Measurements from ENCODE around the gene TMCO5A. TPM values are rescaled to one million over a fixed set of nuclear protein-coding genes. Genes with fewer than 3 reads are reported as not detected.
"Not testable (repeated sequence)": the region's sequence is repeated elsewhere in the genome, so short reads cannot be mapped to it uniquely, and the experiment has no call there.

TMCO5A gene
- total RNA-seq, 2 donors from 2014 or later = 2.8 TPM; not detected in 1

GRCh38 chr15:37951999-37952398, 17.6 kb downstream of the TMCO5A start:
- 88% methylated on average over 4 of the region's 4 CpGs for WGBS
- H3K27ac ChIP-seq = no peak overlapping the region

GRCh38 chr15:37960742-37961141, 26.3 kb downstream of the TMCO5A start:
- H3K9me3 ChIP-seq; H3K27me3 ChIP-seq (replicated peaks; ENCODE audit: insufficient read depth); H3K36me3 ChIP-seq; DNase-seq (ENCODE audit: low spot score); H3K4me1 ChIP-seq (replicated peaks); intact Hi-C loops (cut with DNase I); H3K27ac ChIP-seq; H3K4me3 ChIP-seq: not testable (repeated sequence)
- 46% methylated on average over 1 of the region's 1 CpG for WGBS

More at GRCh38 chr15:37951999-37952398, 17.6 kb downstream of the TMCO5A start:
- Histone ChIP-seq H3K9me3 (no peaks in the 10 kb centered on the region), H3K4me1 (replicated peaks) (no peaks in the 10 kb centered on the region), H3K27me3 (replicated peaks; ENCODE audit: insufficient read depth) (peaks cover 3% of the 10 kb centered on the region), H3K36me3 (no peaks in the 10 kb centered on the region), H3K4me3 (no peak overlapping the region)
- intact Hi-C loops (cut with DNase I) = no loop called here
- TF ChIP-seq POLR2AphosphoS5 (IDR thresholded peaks at IDR 0.05) (no peak), CTCF (IDR thresholded peaks at IDR 0.05) (no peak)
- DNase-seq (ENCODE audit: low spot score) = no peak

- H3K27ac ChIP-seq = no peak overlapping the region
Measured at GRCh38 chr15:37967788-37968187, 33.3 kb downstream of the TMCO5A start.

GRCh38 chr15:37973856-37974255, 39.4 kb downstream of the TMCO5A start:
- Histone ChIP-seq H3K27ac (no peak overlapping the region), H3K27me3 (replicated peaks; ENCODE audit: insufficient read depth) (no peaks in the 10 kb centered on the region), H3K4me3 (no peak overlapping the region), H3K9me3 (no peaks in the 10 kb centered on the region), H3K4me1 (replicated peaks) (no peaks in the 10 kb centered on the region), H3K36me3 (no peaks in the 10 kb centered on the region)
- TF ChIP-seq POLR2AphosphoS5 (IDR thresholded peaks at IDR 0.05) = no peak
- TF ChIP-seq POLR2A (IDR thresholded peaks at IDR 0.05) = no peak
- no peak for TF ChIP-seq CTCF (IDR thresholded peaks at IDR 0.05)
- 94% methylated on average over 2 of the region's 2 CpGs for WGBS
- DNase-seq (ENCODE audit: low spot score) = no peak
- intact Hi-C loops (cut with DNase I) = no loop called here

More at GRCh38 chr15:37967788-37968187, 33.3 kb downstream of the TMCO5A start:
- Histone ChIP-seq H3K36me3 (no peaks in the 10 kb centered on the region), H3K4me3 (no peak overlapping the region), H3K4me1 (replicated peaks) (no peaks in the 10 kb centered on the region), H3K9me3 (no peaks in the 10 kb centered on the region), H3K27me3 (replicated peaks; ENCODE audit: insufficient read depth) (no peaks in the 10 kb centered on the region)
- TF ChIP-seq POLR2A (IDR thresholded peaks at IDR 0.05) (no peak), POLR2AphosphoS5 (IDR thresholded peaks at IDR 0.05) (no peak)
- intact Hi-C loops (cut with DNase I) = no loop called here
- 20% methylated on average over 1 of the region's 1 CpG for WGBS
- no peak for DNase-seq (ENCODE audit: low spot score)

- no peaks in the 10 kb centered on the region for H3K27me3 ChIP-seq (replicated peaks; ENCODE audit: insufficient read depth)
- H3K36me3 ChIP-seq = no peaks in the 10 kb centered on the region
- no peak for DNase-seq (ENCODE audit: low spot score)
- H3K4me3 ChIP-seq = no peak overlapping the region
- no peak overlapping the region for H3K27ac ChIP-seq
- 98% methylated on average over 4 of the region's 4 CpGs for WGBS
- TF ChIP-seq POLR2AphosphoS5 (IDR thresholded peaks at IDR 0.05) (no peak), POLR2A (IDR thresholded peaks at IDR 0.05) (no peak), CTCF (IDR thresholded peaks at IDR 0.05) (no peak)
- intact Hi-C loops (cut with DNase I) = no loop called here
- no peaks in the 10 kb centered on the region for H3K4me1 ChIP-seq (replicated peaks)
- no peaks in the 10 kb centered on the region for H3K9me3 ChIP-seq
Measured at GRCh38 chr15:37978231-37978630, 43.8 kb downstream of the TMCO5A start.

GRCh38 chr15:37979671-37980409, 45.4 kb downstream of the TMCO5A start:
- no peaks in the 10 kb centered on the region for H3K4me1 ChIP-seq (replicated peaks)
- no peak overlapping the region for H3K27ac ChIP-seq
- intact Hi-C loops (cut with DNase I) = no loop called here
- no peak overlapping the region for H3K4me3 ChIP-seq
- WGBS = 77% methylated on average over 10 of the region's 11 CpGs
- TF ChIP-seq POLR2A (IDR thresholded peaks at IDR 0.05) = no peak
- no peak for TF ChIP-seq POLR2AphosphoS5 (IDR thresholded peaks at IDR 0.05)
- TF ChIP-seq CTCF (IDR thresholded peaks at IDR 0.05) = no peak
- no peaks in the 10 kb centered on the region for H3K36me3 ChIP-seq
- no peaks in the 10 kb centered on the region for H3K27me3 ChIP-seq (replicated peaks; ENCODE audit: insufficient read depth)
- DNase-seq (ENCODE audit: low spot score) = no peak
- H3K9me3 ChIP-seq = no peaks in the 10 kb centered on the region

Data from prostate gland (tissue), 2 donors.